GM21529 (cell line): ENCODE data around the gene SEMA3C.

Source experiments
- ATAC-seq: cut with Tn5 transposase; IDR thresholded peaks from one replicate; pipeline ENCODE4 v1.9.1; 2021; ENCODE audit not compliant: unreplicated experiment

Gene SEMA3C

GRCh38 chr7:80749270-80749669 is 169.6 kb downstream of the SEMA3C start:
- no peak for ATAC-seq

- no peak for ATAC-seq
Measured at GRCh38 chr7:80748363-80749042, 170.3 kb downstream of the SEMA3C start.

- ATAC-seq, result no peak
Measured at GRCh38 chr7:80740778-80741545, 177.9 kb downstream of the SEMA3C start.

- no peak for ATAC-seq
Measured at GRCh38 chr7:80736371-80737125, 182.3 kb downstream of the SEMA3C start.

GRCh38 chr7:80735330-80735729 is 183.5 kb downstream of the SEMA3C start:
- no peak for ATAC-seq

- ATAC-seq, result no peak
Measured at GRCh38 chr7:80734011-80734410, 184.8 kb downstream of the SEMA3C start.

- no peak for ATAC-seq
Measured at GRCh38 chr7:80733333-80733915, 185.4 kb downstream of the SEMA3C start.

GRCh38 chr7:80732630-80733029 is 186.2 kb downstream of the SEMA3C start:
- no peak for ATAC-seq

- no peak for ATAC-seq
Measured at GRCh38 chr7:80731281-80731680, 187.6 kb downstream of the SEMA3C start.

- ATAC-seq, result no peak
Measured at GRCh38 chr7:80729591-80730320, 189.1 kb downstream of the SEMA3C start.

GRCh38 chr7:80726666-80727065 is 192.2 kb downstream of the SEMA3C start:
- ATAC-seq, result no peak

- ATAC-seq, result no peak
Measured at GRCh38 chr7:80725181-80725611, 193.7 kb downstream of the SEMA3C start.

- no peak for ATAC-seq
Measured at GRCh38 chr7:80724249-80724871, 194.5 kb downstream of the SEMA3C start.

- ATAC-seq, result no peak
Measured at GRCh38 chr7:80722616-80723195, 196.1 kb downstream of the SEMA3C start.

- no peak for ATAC-seq
Measured at GRCh38 chr7:80721883-80722615, 196.8 kb downstream of the SEMA3C start.

- ATAC-seq, result no peak
Measured at GRCh38 chr7:80720146-80720545, 198.7 kb downstream of the SEMA3C start.

- ATAC-seq, result no peak
Measured at GRCh38 chr7:80719261-80719660, 199.6 kb downstream of the SEMA3C start.

GRCh38 chr7:80711531-80711930 is 207.3 kb downstream of the SEMA3C start:
- ATAC-seq, result no peak

- no peak for ATAC-seq
Measured at GRCh38 chr7:80708123-80708522, 210.7 kb downstream of the SEMA3C start.
